ENCODE results near the gene PRSS38. TPM values are rescaled to one million over a fixed set of nuclear protein-coding genes. Genes with fewer than 3 reads are reported as not detected.
A peak's percentile ranks its signal among the peaks of the same experiment; 100 is the strongest.

PRSS38 gene
- total and polyA plus RNA-seq, 2 experiments from 2014 or later, result not detected

- Histone ChIP-seq H3K27me3 (peaks cover 14% of the 10 kb centered on the region), H3K27ac (no peak overlapping the region), H3K36me3 (no peaks in the 10 kb centered on the region), H3K4me1 (ENCODE audit: low read depth) (no peaks in the 10 kb centered on the region), H3K4me3 (no peak overlapping the region), H3K9me3 (ENCODE audit: low read depth) (no peaks in the 10 kb centered on the region)
- DNase-seq (ENCODE audit: low read depth in 1 of 2, low spot score in 1 of 2), result no peak
- TF ChIP-seq, protein P1, sequence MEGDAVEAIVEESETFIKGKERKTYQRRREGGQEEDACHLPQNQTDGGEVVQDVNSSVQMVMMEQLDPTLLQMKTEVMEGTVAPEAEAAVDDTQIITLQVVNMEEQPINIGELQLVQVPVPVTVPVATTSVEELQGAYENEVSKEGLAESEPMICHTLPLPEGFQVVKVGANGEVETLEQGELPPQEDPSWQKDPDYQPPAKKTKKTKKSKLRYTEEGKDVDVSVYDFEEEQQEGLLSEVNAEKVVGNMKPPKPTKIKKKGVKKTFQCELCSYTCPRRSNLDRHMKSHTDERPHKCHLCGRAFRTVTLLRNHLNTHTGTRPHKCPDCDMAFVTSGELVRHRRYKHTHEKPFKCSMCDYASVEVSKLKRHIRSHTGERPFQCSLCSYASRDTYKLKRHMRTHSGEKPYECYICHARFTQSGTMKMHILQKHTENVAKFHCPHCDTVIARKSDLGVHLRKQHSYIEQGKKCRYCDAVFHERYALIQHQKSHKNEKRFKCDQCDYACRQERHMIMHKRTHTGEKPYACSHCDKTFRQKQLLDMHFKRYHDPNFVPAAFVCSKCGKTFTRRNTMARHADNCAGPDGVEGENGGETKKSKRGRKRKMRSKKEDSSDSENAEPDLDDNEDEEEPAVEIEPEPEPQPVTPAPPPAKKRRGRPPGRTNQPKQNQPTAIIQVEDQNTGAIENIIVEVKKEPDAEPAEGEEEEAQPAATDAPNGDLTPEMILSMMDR (IDR thresholded peaks at IDR 0.05; ENCODE audit: low read depth, low read length), result no peak
These were observed 67.6 kb downstream of the PRSS38 start for GRCh38 chr1:227883073-227883520.

DNA sequence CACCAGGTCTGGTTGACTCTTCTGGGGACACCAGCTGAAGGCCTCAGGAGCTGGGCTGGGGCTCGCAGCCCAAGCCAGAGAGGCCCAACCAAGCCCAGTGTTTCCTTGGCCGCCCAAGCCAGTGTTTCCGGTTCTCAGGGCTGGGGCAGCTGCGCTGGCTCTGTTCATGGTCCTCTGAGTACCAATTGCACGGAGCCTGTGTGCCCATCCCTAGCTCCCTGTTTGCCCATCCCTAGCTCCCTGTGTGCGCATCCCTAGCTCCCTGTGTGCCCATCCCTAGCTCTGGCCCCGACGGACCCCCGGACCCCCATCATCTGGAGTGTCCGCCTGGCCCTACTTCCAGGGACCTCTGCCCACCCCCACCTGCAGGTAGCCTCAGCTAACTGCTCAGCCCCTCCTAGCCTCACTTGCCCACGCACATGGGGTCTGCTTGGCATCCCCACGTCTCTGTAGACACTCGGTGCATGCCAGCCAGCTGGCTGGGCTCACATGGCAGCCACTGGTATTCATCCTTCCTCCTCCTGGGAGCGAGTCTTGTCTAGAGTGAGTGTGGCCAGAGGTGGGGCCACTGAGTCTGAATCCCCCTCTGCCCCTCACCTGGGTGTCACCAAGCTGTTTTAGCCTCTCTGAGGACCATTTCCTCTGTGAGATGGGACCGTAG lies 68.3 kb downstream of the PRSS38 start:
- no peaks in the 10 kb centered on the region for H3K36me3 ChIP-seq
- no peaks in the 10 kb centered on the region for H3K4me1 ChIP-seq (ENCODE audit: low read depth)
- no peak overlapping the region for H3K4me3 ChIP-seq
- no peak for DNase-seq (ENCODE audit: low read depth in 1 of 2, low spot score in 1 of 2)
- peaks cover 14% of the 10 kb centered on the region for H3K27me3 ChIP-seq
- H3K9me3 ChIP-seq (ENCODE audit: low read depth), result no peaks in the 10 kb centered on the region
- TF ChIP-seq, protein P1 (IDR thresholded peaks at IDR 0.05; ENCODE audit: low read depth, low read length), result no peak
- H3K27ac ChIP-seq, result no peak overlapping the region

DNA sequence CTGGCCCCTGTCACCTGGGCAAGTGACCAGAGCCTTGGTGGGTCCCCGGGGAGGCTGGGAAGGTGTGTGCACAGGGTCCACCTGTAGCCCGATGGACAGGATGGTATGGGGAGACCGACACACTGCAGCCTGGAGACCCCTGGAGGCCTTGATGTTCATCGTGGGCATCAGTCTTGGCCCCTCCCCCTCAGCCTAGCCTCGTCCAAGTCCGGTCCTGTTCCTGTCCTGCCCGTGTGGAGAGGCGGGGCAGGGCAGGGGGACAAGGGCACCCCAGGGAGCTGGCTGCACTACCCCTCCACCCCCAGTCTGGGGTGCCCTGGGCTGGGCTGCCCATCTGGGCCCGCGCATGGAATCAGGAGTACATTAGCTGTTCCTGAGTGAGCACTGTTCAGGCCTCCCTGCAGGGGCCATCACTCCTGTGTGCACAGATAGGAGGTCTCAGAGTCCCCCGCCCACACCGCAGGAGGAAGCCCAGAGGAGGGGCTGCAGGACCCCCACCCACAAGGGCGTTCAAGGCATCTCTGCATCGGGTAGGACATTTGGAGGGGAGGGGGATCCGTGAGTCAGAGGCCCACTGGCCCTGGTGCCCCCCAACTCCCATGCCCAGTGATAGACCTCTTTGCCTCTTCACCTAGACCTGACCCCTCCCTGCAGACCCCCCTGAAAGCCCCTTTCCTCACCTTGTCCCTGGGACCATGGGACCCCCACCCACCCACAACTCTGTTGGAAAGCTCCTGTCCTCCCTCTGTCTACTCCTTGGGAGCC lies 69.1 kb downstream of the PRSS38 start:
- H3K27me3 ChIP-seq, result peaks cover 11% of the 10 kb centered on the region
- no peaks in the 10 kb centered on the region for H3K4me1 ChIP-seq (ENCODE audit: low read depth)
- no peak overlapping the region for H3K27ac ChIP-seq
- H3K4me3 ChIP-seq, result no peak overlapping the region
- TF ChIP-seq, protein P1 (IDR thresholded peaks at IDR 0.05; ENCODE audit: low read depth, low read length), result no peak
- DNase-seq (ENCODE audit: low read depth in 1 of 2, low spot score in 1 of 2), result no peak
- no peaks in the 10 kb centered on the region for H3K9me3 ChIP-seq (ENCODE audit: low read depth)
- H3K36me3 ChIP-seq, result no peaks in the 10 kb centered on the region

DNA sequence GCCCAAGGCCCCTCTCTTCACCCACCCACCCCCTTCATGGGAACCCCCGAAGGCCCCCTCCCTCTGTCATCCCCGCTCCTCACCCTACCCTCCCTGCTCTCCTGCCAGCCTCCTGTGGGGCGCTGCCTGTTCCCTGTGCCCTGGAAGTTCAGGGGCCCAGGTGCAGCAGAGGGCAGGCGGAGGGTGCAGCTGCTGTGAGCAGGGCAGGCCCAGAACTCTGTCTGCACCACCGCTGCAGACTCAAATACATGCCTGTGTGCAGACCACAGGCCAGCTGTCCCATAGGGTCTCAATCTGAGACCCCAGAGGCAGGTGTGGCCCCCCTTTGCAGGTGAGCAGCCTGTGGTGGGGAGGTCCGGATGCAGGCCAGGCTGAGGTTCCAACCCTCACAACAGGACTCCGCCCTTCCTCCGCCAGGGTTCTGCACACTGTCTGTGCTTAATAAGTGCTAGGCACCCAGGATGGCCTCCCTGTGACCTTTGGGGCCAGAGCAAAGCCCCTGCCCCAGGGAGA lies 69.7 kb downstream of the PRSS38 start:
- Histone ChIP-seq H3K27ac (no peak overlapping the region), H3K27me3 (peaks cover 8% of the 10 kb centered on the region), H3K36me3 (no peaks in the 10 kb centered on the region), H3K4me1 (ENCODE audit: low read depth) (no peaks in the 10 kb centered on the region), H3K9me3 (ENCODE audit: low read depth) (no peaks in the 10 kb centered on the region), H3K4me3 (no peak overlapping the region)
- TF ChIP-seq, protein P1 (IDR thresholded peaks at IDR 0.05; ENCODE audit: low read depth, low read length), result no peak
- no peak for DNase-seq (ENCODE audit: low read depth in 1 of 2, low spot score in 1 of 2)

DNA sequence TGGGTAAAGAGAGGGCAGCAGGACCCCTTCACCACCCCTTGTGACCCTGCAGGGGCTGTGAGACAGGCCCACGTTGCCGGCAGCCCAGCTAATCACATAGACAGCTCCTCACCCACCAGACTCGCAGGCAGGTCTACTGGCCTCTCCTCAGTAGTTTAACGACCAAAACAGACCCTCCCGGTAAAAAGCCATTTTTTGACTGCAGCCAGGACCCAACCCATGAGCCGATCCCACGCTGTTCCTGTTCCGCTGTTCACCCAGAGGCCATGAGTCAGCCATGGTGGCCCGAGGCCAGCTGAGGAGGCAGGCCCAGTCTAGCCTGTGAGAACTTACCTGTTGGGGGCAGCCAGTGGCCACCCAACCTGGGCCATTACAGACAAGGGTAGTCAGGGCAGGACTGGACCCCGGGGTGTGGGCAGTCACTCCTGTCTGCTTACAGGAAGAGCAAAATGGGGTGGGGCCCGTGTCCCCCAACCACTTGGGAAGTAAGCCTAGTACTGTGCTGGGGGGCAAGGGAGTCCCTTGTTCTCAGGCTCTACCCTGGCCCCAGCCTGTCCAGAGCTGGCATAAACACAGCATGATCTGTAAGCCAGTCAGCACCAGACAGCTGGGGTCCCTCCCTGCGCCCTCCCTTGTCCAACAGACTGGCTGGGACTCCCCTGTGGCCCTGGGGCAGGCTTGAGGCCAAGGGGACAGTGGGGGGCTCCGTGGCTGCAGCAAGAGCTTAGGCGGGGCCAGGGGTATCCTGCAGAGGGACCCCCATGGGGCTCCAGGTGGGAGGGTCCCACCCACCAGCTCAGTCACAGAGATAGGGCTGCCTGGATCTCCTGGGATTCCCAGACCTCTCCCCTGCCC lies 70.4 kb downstream of the PRSS38 start:
- no peak overlapping the region for H3K27ac ChIP-seq
- TF ChIP-seq, protein P1 (IDR thresholded peaks at IDR 0.05; ENCODE audit: low read depth, low read length), result no peak
- peak in 1 of 2 donors; percentile 68 for DNase-seq (ENCODE audit: low read depth in 1 of 2, low spot score in 1 of 2)

More for the DNA sequence above, 70.4 kb downstream of the PRSS38 start:
- no peak overlapping the region for H3K4me3 ChIP-seq
- peaks cover 1% of the 10 kb centered on the region for H3K27me3 ChIP-seq
- no peaks in the 10 kb centered on the region for H3K36me3 ChIP-seq
- no peaks in the 10 kb centered on the region for H3K4me1 ChIP-seq (ENCODE audit: low read depth)
- H3K9me3 ChIP-seq (ENCODE audit: low read depth), result no peaks in the 10 kb centered on the region
